ENCODE results near the gene JAZF1.

Gene JAZF1

DNA sequence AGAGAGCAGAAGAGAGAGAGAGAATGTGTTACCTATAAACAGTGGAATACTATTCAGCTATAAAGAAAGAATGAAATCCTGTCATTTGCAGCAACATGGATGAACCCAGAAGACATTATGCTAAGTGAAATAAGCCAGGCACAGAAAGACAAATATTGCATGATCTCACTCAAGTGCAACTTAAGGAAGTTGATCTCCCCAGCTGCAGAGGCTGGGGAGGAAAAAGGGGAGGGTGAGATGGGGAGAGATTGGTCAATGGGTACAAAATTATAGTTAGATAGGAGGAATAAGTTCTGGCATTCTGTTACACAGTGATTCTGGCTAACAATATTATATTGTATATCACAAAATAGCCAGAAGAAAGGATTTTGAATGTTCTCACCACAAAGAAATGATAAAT lies 11.2 kb upstream of the JAZF1 start:
- DNase-seq (ENCODE audit: low read depth in 2 of 2): no peak

DNA sequence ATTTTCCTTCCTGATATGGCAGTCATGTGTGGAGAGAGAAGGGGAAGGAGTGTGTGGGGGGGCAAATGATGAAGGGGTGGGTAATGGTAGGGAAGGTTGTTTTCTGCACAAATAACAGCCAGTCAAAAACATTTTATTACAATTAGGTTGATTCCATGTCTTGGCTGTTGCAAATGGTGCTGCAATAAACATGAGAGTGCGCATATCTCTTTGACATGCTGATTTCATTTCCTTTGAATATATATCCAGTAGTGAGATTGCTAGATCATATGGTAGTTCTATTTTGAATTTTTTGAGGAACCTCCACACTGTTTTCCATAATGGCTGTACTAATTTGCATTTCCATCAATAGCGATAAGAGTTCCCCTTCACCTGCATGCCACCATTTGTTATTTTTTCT lies 10.6 kb upstream of the JAZF1 start:
- DNase-seq (ENCODE audit: low read depth in 2 of 2): no peak

- no peak for DNase-seq (ENCODE audit: low read depth in 2 of 2)
These were observed 9.6 kb upstream of the JAZF1 start for GRCh38 chr7:28190077-28190710.

- DNase-seq (ENCODE audit: low read depth in 2 of 2): no peak
These were observed 6.4 kb upstream of the JAZF1 start for GRCh38 chr7:28187012-28187411.

GRCh38 chr7:28183627-28184026 lies 3.0 kb upstream of the JAZF1 start:
- no peak for DNase-seq (ENCODE audit: low read depth in 2 of 2)

GRCh38 chr7:28182071-28182471 lies 1.5 kb upstream of the JAZF1 start:
- no peak for DNase-seq (ENCODE audit: low read depth in 2 of 2)

GRCh38 chr7:28181416-28181815 lies 821 bp upstream of the JAZF1 start:
- no peak for DNase-seq (ENCODE audit: low read depth in 2 of 2)

- no peak for DNase-seq (ENCODE audit: low read depth in 2 of 2)
These were observed 598 bp downstream of the JAZF1 start for GRCh38 chr7:28180031-28180363.

GRCh38 chr7:28179120-28180030 lies 1.2 kb downstream of the JAZF1 start:
- DNase-seq (ENCODE audit: low read depth in 2 of 2): peak; percentile 45 to 61

DNA sequence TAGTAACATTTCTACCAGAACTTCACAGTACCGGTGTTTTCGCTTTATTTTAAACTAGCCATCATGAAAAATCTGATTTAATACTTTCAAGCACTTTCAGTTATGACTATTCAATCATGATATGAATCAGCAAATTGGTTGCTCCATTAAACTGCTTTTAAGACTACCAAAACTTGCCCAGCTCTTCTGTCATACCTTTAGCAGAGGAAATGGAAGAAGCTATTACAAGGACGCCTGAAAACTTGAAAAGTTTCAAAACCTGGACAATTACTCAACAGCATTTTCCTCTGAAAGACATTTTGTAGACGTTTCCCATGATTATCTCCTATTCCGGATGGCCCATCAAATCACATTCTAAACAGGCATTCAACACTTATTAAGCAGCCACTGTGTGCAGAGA lies 2.0 kb downstream of the JAZF1 start:
- DNase-seq (ENCODE audit: low read depth in 2 of 2): no peak

GRCh38 chr7:28177836-28178235 lies 2.8 kb downstream of the JAZF1 start:
- no peak for DNase-seq (ENCODE audit: low read depth in 2 of 2)

- DNase-seq (ENCODE audit: low read depth in 2 of 2): no peak
These were observed 4.0 kb downstream of the JAZF1 start for GRCh38 chr7:28176645-28177044.

GRCh38 chr7:28176174-28176573 lies 4.4 kb downstream of the JAZF1 start:
- no peak for DNase-seq (ENCODE audit: low read depth in 2 of 2)

- DNase-seq (ENCODE audit: low read depth in 2 of 2): no peak
These were observed 5.5 kb downstream of the JAZF1 start for GRCh38 chr7:28174901-28175661.

DNA sequence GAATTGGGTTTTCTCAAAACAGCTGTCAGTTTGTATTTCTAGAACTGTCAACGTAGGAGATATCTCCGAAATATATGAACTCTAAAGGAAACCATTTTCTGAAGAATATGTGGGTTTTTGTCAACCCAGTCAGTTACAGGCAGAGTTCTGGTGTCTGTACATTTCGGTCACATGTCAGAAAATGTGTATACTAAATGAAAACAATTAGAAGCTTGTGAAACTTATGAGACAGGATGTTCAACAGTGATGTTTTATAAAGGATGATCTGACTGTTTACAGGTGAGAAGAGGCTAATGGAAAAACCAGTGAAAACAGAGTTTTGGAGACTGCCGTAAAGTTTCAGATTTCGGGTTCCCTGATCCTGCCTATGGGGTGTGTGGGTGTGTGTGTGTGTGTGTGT lies 6.2 kb downstream of the JAZF1 start:
- DNase-seq (ENCODE audit: low read depth in 2 of 2): no peak

GRCh38 chr7:28173531-28173930 lies 7.1 kb downstream of the JAZF1 start:
- DNase-seq (ENCODE audit: low read depth in 2 of 2): no peak

DNA sequence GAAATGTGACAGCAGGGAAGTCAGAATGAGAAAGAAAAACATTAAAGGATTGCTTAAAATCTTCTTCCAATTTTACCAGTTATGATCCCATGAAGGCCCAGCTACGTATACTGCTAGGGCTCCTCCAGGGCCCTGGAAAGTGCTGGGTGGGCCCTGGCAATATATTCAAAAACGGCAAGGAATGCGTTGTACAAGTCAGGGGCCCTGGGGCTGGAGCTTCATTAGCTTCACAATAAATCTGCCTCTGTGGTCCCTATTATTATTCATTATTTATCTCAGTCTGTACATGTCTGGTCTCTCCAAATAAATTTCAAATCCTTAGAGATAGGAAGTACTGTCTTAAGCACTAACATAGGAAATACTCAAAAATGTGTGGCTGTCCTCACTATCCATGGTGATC lies 7.6 kb downstream of the JAZF1 start:
- DNase-seq (ENCODE audit: low read depth in 2 of 2): no peak

GRCh38 chr7:28170701-28171100 lies 9.9 kb downstream of the JAZF1 start:
- DNase-seq (ENCODE audit: low read depth in 2 of 2): no peak

GRCh38 chr7:28169230-28169629 lies 11.4 kb downstream of the JAZF1 start:
- DNase-seq (ENCODE audit: low read depth in 2 of 2): no peak

- no peak for DNase-seq (ENCODE audit: low read depth in 2 of 2)
These were observed 12.0 kb downstream of the JAZF1 start for GRCh38 chr7:28168393-28169158.

GRCh38 chr7:28166982-28167715 lies 13.4 kb downstream of the JAZF1 start:
- no peak for DNase-seq (ENCODE audit: low read depth in 2 of 2)
